IMR-90 (cell line): ENCODE data around the gene LECT2. TPM values are rescaled to one million over a fixed set of nuclear protein-coding genes. Genes with fewer than 3 reads are reported as not detected.

Experiments
- ATAC-seq: fragments of 200-7000 bp; cut with Tn5 transposase; 2 replicates; pipeline ENCODE4 v1.9.1; 2020; ENCODE audit warnings: low read depth, mild to moderate bottlenecking, moderate library complexity
- BruUV-seq: library from RNA; stranded (reverse); fragments of 400-500 nt; replicated peaks from 2 replicates; lab custom pipeline; 2021; lab: Mats Ljungman, UMichigan
- CTCF ChIA-PET: fragments of 300-600 bp; formaldehyde crosslinking; extraction: SDS; loops from one replicate; lab custom pipeline; 2021; ENCODE audit warnings: antibody characterized with exemption; lab: Yijun Ruan, JAX
- POLR2A ChIA-PET: fragments of 300-600 bp; sonication (Branson Sonifier 250); formaldehyde crosslinking; loops from one replicate; lab custom pipeline; 2022; ENCODE audit warnings: antibody characterized with exemption; ENCODE audit not compliant: unreplicated experiment; lab: Charles Lee
- DNase-seq: peaks from one replicate; pipeline ENCODE4 v3.0.0; 2013
- H2AFZ ChIP-seq: replicated peaks from 2 replicates; pipeline ENCODE3; 2013; ENCODE audit warnings: low read length, mild to moderate bottlenecking; ENCODE audit not compliant: poor library complexity
- H2AK5ac ChIP-seq: 2 replicates; pipeline ENCODE4 v1.6.1; 2013; ENCODE audit warnings: low read depth, low read length, inconsistent platforms
- H2AK9ac ChIP-seq: replicated peaks from 2 replicates; pipeline ENCODE3; 2013; ENCODE audit warnings: mild to moderate bottlenecking, low read depth, low read length, moderate library complexity; ENCODE audit not compliant: poor library complexity
- H2BK120ac ChIP-seq: 2 replicates; pipeline ENCODE4 v1.6.1; 2013; ENCODE audit warnings: low read depth, low read length, inconsistent platforms
- H2BK15ac ChIP-seq: 3 replicates; pipeline ENCODE4 v1.6.1; 2013; ENCODE audit warnings: low read depth, low read length, inconsistent platforms
- H2BK20ac ChIP-seq: 2 replicates; pipeline ENCODE4 v1.6.1; 2013; ENCODE audit warnings: low read depth, mild to moderate bottlenecking, inconsistent platforms, low read length, moderate library complexity
- H2BK5ac ChIP-seq: 2 replicates; pipeline ENCODE4 v1.6.1; 2013; ENCODE audit warnings: mild to moderate bottlenecking, low read depth, low read length, inconsistent platforms; ENCODE audit not compliant: poor library complexity, severe bottlenecking
- H3K14ac ChIP-seq: replicated peaks from 2 replicates; pipeline ENCODE4 v1.6.1; 2013; ENCODE audit warnings: low read depth, low read length, inconsistent platforms
- H3K18ac ChIP-seq: 2 replicates; pipeline ENCODE4 v1.6.1; 2013; ENCODE audit warnings: low read depth, low read length, control low read depth
- H3K23ac ChIP-seq: 2 replicates; pipeline ENCODE4 v1.6.1; 2013; ENCODE audit warnings: low read depth, low read length, inconsistent platforms
- H3K27ac ChIP-seq: 2 replicates; pipeline ENCODE4 v1.5.1; 2013; ENCODE audit warnings: mild to moderate bottlenecking, control low read depth, low read length; ENCODE audit not compliant: insufficient read depth
- H3K27me3 ChIP-seq: 2 replicates; pipeline ENCODE4 v1.6.1; 2013; ENCODE audit warnings: low read length; ENCODE audit not compliant: control insufficient read depth, insufficient read depth
- H3K36me3 ChIP-seq: 2 replicates; pipeline ENCODE4 v1.6.1; 2013; ENCODE audit warnings: low read length, mixed read lengths; ENCODE audit not compliant: control insufficient read depth, insufficient read depth
- H3K4ac ChIP-seq: 2 replicates; pipeline ENCODE4 v1.6.1; 2013; ENCODE audit warnings: low read depth, low read length, inconsistent platforms
- H3K4me1 ChIP-seq: 2 replicates; pipeline ENCODE4 v1.6.1; 2013; ENCODE audit warnings: low read length, mixed read lengths; ENCODE audit not compliant: control insufficient read depth, insufficient read depth
- H3K4me2 ChIP-seq: 2 replicates; pipeline ENCODE4 v1.6.1; 2013; ENCODE audit warnings: low read depth, mild to moderate bottlenecking, control low read depth, low read length, moderate library complexity
- H3K4me3 ChIP-seq: 2 replicates; pipeline ENCODE4 v1.5.1; 2013; ENCODE audit warnings: low read depth, mild to moderate bottlenecking, control low read depth, low read length, moderate library complexity; ENCODE audit not compliant: insufficient read depth
- H3K56ac ChIP-seq: 2 replicates; pipeline ENCODE4 v1.6.1; 2013; ENCODE audit warnings: low read length, inconsistent platforms; ENCODE audit not compliant: insufficient read depth; ENCODE audit errors: extremely low read depth
- H3K79me1 ChIP-seq, 2 experiments: 2 replicates each; pipeline ENCODE4 v1.6.1; 2013; ENCODE audit warnings: low read length in 2 of 2, inconsistent platforms in 1 of 2, low read depth in 1 of 2
- H3K9ac ChIP-seq: 2 replicates; pipeline ENCODE4 v1.6.1; 2013; ENCODE audit warnings: low read depth, low read length, control low read depth
- H3K9me1 ChIP-seq: 2 replicates; pipeline ENCODE4 v1.6.1; 2013; ENCODE audit warnings: low read length, inconsistent platforms; ENCODE audit not compliant: insufficient read depth
- H3K9me3 ChIP-seq: 2 replicates; pipeline ENCODE4 v1.6.1; 2013; ENCODE audit warnings: low read length; ENCODE audit not compliant: control insufficient read depth, insufficient read depth
- H4K20me1 ChIP-seq: 2 replicates; pipeline ENCODE4 v1.6.1; 2013; ENCODE audit warnings: low read length, inconsistent platforms; ENCODE audit not compliant: insufficient read depth
- H4K5ac ChIP-seq: 2 replicates; pipeline ENCODE4 v1.6.1; 2013; ENCODE audit warnings: mild to moderate bottlenecking, low read depth, low read length, control low read depth
- H4K8ac ChIP-seq, 2 experiments: 2 replicates each; pipeline ENCODE4 v1.6.1; 2013; ENCODE audit warnings: low read depth in 2 of 2, low read length in 2 of 2, control low read depth in 1 of 2, inconsistent platforms in 1 of 2
- H4K91ac ChIP-seq: 2 replicates; pipeline ENCODE4 v1.6.1; 2013; ENCODE audit warnings: low read depth, low read length, inconsistent platforms; ENCODE audit not compliant: insufficient read depth
- BHLHE40 ChIP-seq: fragments of 150-350 bp; IDR thresholded peaks from 2 replicates; pipeline ENCODE4 v1.6.1; 2016; ENCODE audit warnings: mild to moderate bottlenecking, low read depth, low read length
- CEBPB ChIP-seq: IDR thresholded peaks from 2 replicates; pipeline ENCODE4 v1.6.1; 2012; ENCODE audit warnings: low read depth, low read length, improper control_type of control experiment
- NFE2L2 ChIP-seq: fragments of 150-350 bp; IDR thresholded peaks from 2 replicates; pipeline ENCODE4 v1.6.1; 2016; ENCODE audit warnings: low read depth, mild to moderate bottlenecking, low read length
- POLR2A ChIP-seq: IDR thresholded peaks from 2 replicates; pipeline ENCODE4 v1.6.1; 2012; ENCODE audit warnings: mild to moderate bottlenecking, low read depth, low read length
- RCOR1 ChIP-seq: IDR thresholded peaks from 2 replicates; pipeline ENCODE4 v1.6.1; 2012; ENCODE audit warnings: mild to moderate bottlenecking, low read length, improper control_type of control experiment; ENCODE audit not compliant: insufficient replicate concordance
- RFX5 ChIP-seq: IDR thresholded peaks from 2 replicates; pipeline ENCODE4 v1.8.0; 2012; ENCODE audit warnings: low read depth, mild to moderate bottlenecking, low read length, moderate library complexity
- WGBS, 2 experiments: methylation state at CpG; one replicate each; pipeline versions ENCODE4 v1.1.5 to v1.1.7; 2013; ENCODE audit warnings: missing lambda C conversion rate in 2 of 2; ENCODE audit not compliant: insufficient read length in 1 of 2; ENCODE audit errors: extremely low coverage in 2 of 2; 5-methylcytosine and 5-hydroxymethylcytosine counted together
- dilution Hi-C: fragments of 300-500 bp; cut with HindIII; formaldehyde crosslinking; loops from one replicate; pipeline ENCODE4 v1.14.3; 2018; ENCODE audit warnings: low sequenced_read_pairs; ENCODE audit not compliant: unreplicated experiment
- in situ Hi-C: fragments of 300-500 bp; cut with MboI; formaldehyde crosslinking; loops from 3 replicates; pipeline ENCODE4 v1.14.3; 2019; ENCODE audit warnings: low sequenced_read_pairs, inconsistent platforms, mixed read lengths
- intact Hi-C: fragments of 100-400 bp; cut with micrococcal nuclease; formaldehyde crosslinking; loops from 2 replicates; pipeline ENCODE4 v1.10.0; 2022
- polyA plus RNA-seq, 3 experiments: library from polyadenylated mRNA; depleted of rRNA; stranded (reverse); fragments of >200 nt; gene quantifications; 2 replicates each; pipeline ENCODE4 v1.2.3, GENCODE V29; 2012; ENCODE audit warnings: low replicate concordance in 1 of 3
- total RNA-seq: library from RNA; depleted of rRNA; stranded (reverse); fragments of >200 nt; gene quantifications from 2 replicates; pipeline ENCODE4 v1.2.3, GENCODE V29; 2012
- TF ChIP-seq, protein P1 (sequence below): fragments of 150-350 bp; IDR thresholded peaks from 2 replicates; pipeline ENCODE4 v1.6.1; 2017; ENCODE audit warnings: mild to moderate bottlenecking, antibody characterized with exemption, low read length, low read depth

Gene LECT2
- total and polyA plus RNA-seq, 2 of the 4 experiments (the other 2 are of a cell fraction) = not detected

DNA sequence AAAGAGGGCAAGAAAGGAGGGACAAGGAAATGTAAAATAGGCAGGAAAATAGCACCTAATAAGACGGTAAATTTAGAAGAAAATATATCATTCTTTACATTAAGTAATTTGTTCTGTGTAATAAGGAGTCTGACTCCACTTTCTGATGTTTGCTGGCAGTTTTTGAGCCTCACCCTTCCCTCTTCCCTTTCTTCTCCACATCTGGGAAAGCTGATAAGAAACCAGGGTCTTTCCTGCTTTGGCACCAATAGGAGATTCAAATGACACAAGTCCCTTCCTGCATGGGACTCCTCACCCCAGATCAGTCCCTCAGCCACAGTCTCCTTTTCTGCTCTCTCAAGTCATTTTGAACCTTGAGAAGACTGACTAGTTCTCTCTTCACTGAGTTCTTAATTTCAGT lies 31.2 kb upstream of the LECT2 start:
- no TSS peak for BruUV-seq
- no peaks in the 10 kb centered on the region for H3K79me1 ChIP-seq
- CTCF ChIA-PET = interaction anchor here (1.2 kb wide), 1 partner anchor 32 kb away, joined by 3 read pairs; no protein-coding TSS in a partner anchor
- intact Hi-C loops = loop anchor here (5.0 kb wide), 1 partner anchor 41 kb away; the partner anchor contains the start of gene TGFBI
- H3K4me3 ChIP-seq = no peak overlapping the region
- ATAC-seq (no peak), DNase-seq (no peak)
- no peak overlapping the region for H3K14ac ChIP-seq
- H4K5ac ChIP-seq = peak overlapping the region; percentile 35; the same call in 1 of the 2 replicates
- no peak overlapping the region for H3K56ac ChIP-seq
- no peaks in the 10 kb centered on the region for H4K20me1 ChIP-seq
- no peak overlapping the region for H3K9ac ChIP-seq
- no peaks in the 10 kb centered on the region for H3K27me3 ChIP-seq
- TF ChIP-seq CEBPB (no peak), RFX5 (no peak), POLR2A (no peak), RCOR1 (no peak), NFE2L2 (no peak), BHLHE40 (no peak)
- TF ChIP-seq, protein P1, sequence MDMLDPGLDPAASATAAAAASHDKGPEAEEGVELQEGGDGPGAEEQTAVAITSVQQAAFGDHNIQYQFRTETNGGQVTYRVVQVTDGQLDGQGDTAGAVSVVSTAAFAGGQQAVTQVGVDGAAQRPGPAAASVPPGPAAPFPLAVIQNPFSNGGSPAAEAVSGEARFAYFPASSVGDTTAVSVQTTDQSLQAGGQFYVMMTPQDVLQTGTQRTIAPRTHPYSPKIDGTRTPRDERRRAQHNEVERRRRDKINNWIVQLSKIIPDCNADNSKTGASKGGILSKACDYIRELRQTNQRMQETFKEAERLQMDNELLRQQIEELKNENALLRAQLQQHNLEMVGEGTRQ = no peak
- dilution Hi-C loops = no loop called here
- POLR2A ChIA-PET = no interaction called here
- no peak overlapping the region for H3K4me2 ChIP-seq
- WGBS, 2 experiments = no CpG with 5 or more reads among the region's 1 CpG
- H2AK9ac ChIP-seq = no peak overlapping the region
- H2BK5ac ChIP-seq = peak overlapping the region; percentile 42
- H3K27ac ChIP-seq = no peak overlapping the region
- peak overlapping the region; percentile 68; the same call in 1 of the 2 replicates for H2BK120ac ChIP-seq
- H3K4ac ChIP-seq = peak overlapping the region; percentile 37; the same call in 1 of the 2 replicates
- peak overlapping the region; percentile 27; the same call in 1 of the 2 replicates for H2AK5ac ChIP-seq
- no peaks in the 10 kb centered on the region for H3K9me3 ChIP-seq
- H2AFZ ChIP-seq = no peak overlapping the region
- H3K4me1 ChIP-seq = peaks cover 13% of the 10 kb centered on the region; the same call in 1 of the 2 replicates
- peak overlapping the region; percentile 95 for H3K18ac ChIP-seq
- H4K91ac ChIP-seq = no peak overlapping the region
- H2BK15ac ChIP-seq = peak overlapping the region; percentile 41; the same call in 1 of the 3 replicates
- no peaks in the 10 kb centered on the region for H3K36me3 ChIP-seq
- H4K8ac ChIP-seq = no peak overlapping the region
- in situ Hi-C loops = no loop called here
- H2BK20ac ChIP-seq = no peak overlapping the region; the same call in 1 of the 2 replicates
- no peaks in the 10 kb centered on the region; the same call in 1 of the 2 replicates for H3K9me1 ChIP-seq
- no peak overlapping the region for H3K23ac ChIP-seq
